IPS-18a (cell line): Measurements from ENCODE around the gene KLF7.

Experiments
- H3K27ac ChIP-seq: one replicate; pipeline ENCODE4 v1.5.1; 2013; ENCODE audit warnings: low read length
- H3K27me3 ChIP-seq: one replicate; pipeline ENCODE4 v1.6.1; 2013; ENCODE audit warnings: mild to moderate bottlenecking, low read length; ENCODE audit not compliant: control insufficient read depth, insufficient read depth
- H3K36me3 ChIP-seq: one replicate; pipeline ENCODE4 v1.6.1; 2013; ENCODE audit warnings: low read depth, low read length; ENCODE audit not compliant: control insufficient read depth
- H3K4me1 ChIP-seq: one replicate; pipeline ENCODE4 v1.6.1; 2013; ENCODE audit warnings: low read depth, low read length; ENCODE audit not compliant: control insufficient read depth
- H3K4me3 ChIP-seq: one replicate; pipeline ENCODE4 v1.5.1; 2013; ENCODE audit warnings: low read length
- H3K9ac ChIP-seq: one replicate; pipeline ENCODE4 v1.6.1; 2013; ENCODE audit warnings: mild to moderate bottlenecking, low read length, moderate library complexity
- H3K9me3 ChIP-seq: one replicate; pipeline ENCODE4 v1.6.1; 2013; ENCODE audit warnings: low read depth, low read length; ENCODE audit not compliant: control insufficient read depth

KLF7 gene

DNA sequence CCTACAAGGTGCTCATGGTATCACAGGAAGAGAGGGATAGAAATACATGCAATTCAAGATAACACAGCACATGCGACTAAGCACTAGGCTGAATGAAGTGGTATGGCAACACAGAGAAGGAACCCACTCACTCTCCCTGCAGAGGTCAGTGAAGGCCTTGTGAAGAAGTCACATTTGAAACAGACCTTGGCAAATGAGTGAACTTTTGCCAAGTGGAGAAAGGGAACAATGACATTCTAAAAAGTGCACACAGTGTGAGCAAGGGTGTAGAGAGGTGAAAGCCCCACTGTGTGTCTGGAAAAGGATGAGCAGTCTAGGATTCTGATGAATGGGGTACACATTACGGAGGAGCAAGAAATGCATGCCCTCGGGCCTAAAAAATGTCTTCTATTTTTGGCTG is 23.3 kb downstream of the KLF7 start:
- no peaks in the 10 kb centered on the region for H3K27me3 ChIP-seq
- no peaks in the 10 kb centered on the region for H3K36me3 ChIP-seq
- no peak overlapping the region for H3K4me3 ChIP-seq
- H3K27ac ChIP-seq: no peak overlapping the region
- H3K9me3 ChIP-seq: no peaks in the 10 kb centered on the region
- H3K9ac ChIP-seq: no peak overlapping the region
- H3K4me1 ChIP-seq: peaks cover 29% of the 10 kb centered on the region

DNA sequence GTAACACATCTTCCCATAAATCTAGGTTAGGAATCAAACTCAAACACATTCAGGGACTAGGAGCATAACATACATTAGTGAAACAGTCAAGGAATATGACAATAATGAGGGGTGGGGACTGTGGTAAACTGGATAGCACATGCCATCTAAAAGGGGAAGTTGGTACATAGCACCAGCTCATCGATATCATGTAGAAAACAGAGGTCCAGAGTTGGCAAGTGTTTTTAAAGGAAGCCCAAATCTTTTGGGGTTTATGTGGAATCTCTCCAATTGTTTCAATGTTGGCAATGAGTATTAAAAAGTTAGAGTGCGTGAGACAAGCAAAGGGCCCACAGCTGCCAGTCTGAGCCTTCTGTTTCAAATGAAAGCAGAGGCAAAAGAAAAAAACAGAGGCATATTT is 24.4 kb downstream of the KLF7 start:
- H3K27ac ChIP-seq: no peak overlapping the region
- H3K9ac ChIP-seq: no peak overlapping the region
- no peaks in the 10 kb centered on the region for H3K27me3 ChIP-seq
- no peaks in the 10 kb centered on the region for H3K36me3 ChIP-seq
- H3K9me3 ChIP-seq: no peaks in the 10 kb centered on the region
- peaks cover 29% of the 10 kb centered on the region for H3K4me1 ChIP-seq
- no peak overlapping the region for H3K4me3 ChIP-seq

DNA sequence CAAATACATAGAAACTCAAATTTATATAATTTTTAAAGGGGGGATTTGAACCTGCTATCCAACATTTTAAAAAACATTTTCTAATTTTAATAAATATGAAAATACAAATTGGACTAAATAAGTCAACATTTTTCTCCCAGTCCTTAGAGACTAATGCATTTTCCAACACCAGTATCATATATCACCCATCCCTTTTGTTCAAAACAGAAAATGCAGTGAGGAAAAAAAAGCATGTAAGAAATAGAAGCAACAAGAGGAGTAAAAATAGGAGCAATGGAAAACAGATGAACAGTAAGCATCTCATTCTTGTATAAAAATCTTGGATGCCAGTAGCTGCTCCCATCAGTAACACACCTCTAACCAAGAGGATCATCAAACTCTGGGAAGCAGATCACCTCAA is 25.5 kb downstream of the KLF7 start:
- Histone ChIP-seq H3K4me3 (no peak overlapping the region), H3K9ac (no peak overlapping the region), H3K4me1 (peaks cover 29% of the 10 kb centered on the region), H3K27me3 (no peaks in the 10 kb centered on the region), H3K9me3 (no peaks in the 10 kb centered on the region), H3K27ac (no peak overlapping the region), H3K36me3 (no peaks in the 10 kb centered on the region)

DNA sequence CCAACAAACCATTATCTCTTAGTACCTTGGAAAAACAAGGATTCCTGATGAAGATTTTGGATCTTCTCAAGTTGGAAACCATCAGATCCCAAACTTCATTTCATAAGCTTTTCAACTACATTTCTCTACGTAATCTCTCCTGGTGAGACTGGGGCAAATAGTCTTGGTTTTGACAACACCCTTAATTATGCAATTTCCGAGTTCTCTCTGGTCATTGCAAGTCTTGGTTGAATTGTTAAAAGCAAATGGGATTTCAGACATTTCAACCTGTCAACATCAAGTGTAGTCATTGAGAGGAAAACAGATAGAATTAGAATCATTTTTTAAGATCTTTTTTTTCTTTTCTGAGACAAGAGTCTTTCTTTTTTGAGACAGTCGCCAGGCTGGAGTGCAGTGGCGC is 26.2 kb downstream of the KLF7 start:
- no peaks in the 10 kb centered on the region for H3K36me3 ChIP-seq
- H3K27me3 ChIP-seq: no peaks in the 10 kb centered on the region
- no peaks in the 10 kb centered on the region for H3K9me3 ChIP-seq
- peaks cover 29% of the 10 kb centered on the region for H3K4me1 ChIP-seq
- H3K4me3 ChIP-seq: no peak overlapping the region
- H3K9ac ChIP-seq: no peak overlapping the region
- no peak overlapping the region for H3K27ac ChIP-seq

DNA sequence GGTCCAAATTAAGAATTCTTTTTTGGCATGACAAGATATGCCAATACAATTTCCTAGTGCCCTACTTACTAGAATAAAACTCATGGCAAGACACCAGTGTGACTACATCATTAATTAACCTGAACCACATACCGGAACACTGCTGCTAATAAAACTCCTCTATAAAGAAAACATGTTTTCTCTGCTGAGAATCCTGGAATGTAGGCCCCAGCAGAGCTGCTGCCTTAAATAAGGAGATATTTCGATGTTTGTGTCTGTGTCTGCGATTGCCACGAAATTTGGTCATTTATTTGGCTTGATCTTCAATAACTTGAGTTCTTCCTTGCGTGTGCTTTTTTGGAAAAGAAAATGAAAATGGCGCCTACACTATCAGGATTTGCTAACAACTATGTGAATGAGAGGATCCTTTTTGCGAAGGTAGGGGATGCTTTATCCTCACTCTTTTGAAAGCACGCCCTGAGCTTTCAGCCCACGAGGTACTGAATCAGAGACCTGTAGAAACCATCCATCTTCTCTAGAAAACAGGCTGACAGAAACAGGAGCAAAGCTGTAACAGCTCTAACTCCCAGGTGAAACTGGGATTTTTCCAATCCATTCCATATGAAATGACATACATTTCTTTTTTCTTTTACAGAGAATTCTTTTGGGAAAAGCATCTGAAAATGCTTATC is 27.0 kb downstream of the KLF7 start:
- no peak overlapping the region for H3K4me3 ChIP-seq
- H3K4me1 ChIP-seq: peaks cover 25% of the 10 kb centered on the region
- H3K36me3 ChIP-seq: no peaks in the 10 kb centered on the region
- H3K27ac ChIP-seq: no peak overlapping the region
- no peaks in the 10 kb centered on the region for H3K9me3 ChIP-seq
- H3K9ac ChIP-seq: no peak overlapping the region
- no peaks in the 10 kb centered on the region for H3K27me3 ChIP-seq

DNA sequence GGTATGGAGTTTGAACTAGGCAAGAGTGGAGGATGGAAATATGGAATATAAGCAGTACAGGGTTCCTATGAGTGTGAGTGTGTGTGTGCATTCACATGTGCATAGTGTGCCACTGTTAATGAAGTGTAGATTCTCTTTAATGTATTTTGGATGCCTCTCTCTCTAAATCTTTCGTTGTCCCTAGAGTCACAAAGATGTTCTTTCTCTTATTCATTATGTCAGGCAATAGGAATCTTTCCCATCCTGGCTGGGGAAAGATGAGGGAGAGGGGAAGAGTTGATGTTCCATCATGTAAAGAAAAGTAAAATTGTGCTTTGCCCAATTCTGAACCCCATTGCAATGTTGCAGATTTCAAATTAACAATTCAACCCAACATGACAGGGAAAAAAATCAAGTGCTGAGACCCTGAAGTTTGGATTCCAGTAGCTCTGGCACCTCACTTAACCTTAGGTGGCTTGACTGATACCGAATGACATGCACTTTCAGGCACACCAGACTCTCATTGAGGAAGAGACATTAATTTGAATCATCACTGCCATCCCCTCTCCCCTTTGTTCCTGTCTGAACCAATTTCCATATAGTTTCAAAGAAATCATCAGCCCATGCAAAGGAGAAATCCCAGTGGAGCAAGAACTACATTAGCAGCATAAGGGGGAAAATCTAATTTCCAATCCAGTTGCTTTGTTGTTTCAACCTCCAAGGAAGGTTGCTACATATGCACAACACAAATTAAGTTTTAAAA is 28.0 kb downstream of the KLF7 start:
- no peak overlapping the region for H3K27ac ChIP-seq

DNA sequence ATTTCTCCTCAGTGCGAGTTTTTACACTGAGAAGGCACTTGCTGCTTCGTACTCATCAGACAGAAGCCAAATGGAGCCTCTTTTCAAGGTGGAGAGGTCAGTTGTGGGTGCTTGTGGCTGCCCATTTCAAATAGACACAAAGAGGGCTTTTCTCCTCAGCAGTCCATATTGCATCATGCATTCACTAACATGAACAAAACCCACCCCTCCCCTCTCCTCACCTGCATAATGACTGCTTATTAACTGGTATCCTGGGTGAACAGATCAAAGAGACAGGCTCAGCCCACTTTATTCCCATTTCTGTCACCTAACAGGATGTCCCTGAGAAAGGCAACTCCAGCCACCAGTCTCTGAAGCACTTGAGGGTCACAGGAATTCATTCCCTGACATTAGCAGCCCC is 28.9 kb downstream of the KLF7 start:
- H3K27ac ChIP-seq: no peak overlapping the region
- peaks cover 26% of the 10 kb centered on the region for H3K4me1 ChIP-seq

More for the DNA sequence above, 28.0 kb downstream of the KLF7 start:
- Histone ChIP-seq H3K4me1 (peaks cover 25% of the 10 kb centered on the region), H3K4me3 (no peak overlapping the region), H3K27me3 (no peaks in the 10 kb centered on the region), H3K36me3 (no peaks in the 10 kb centered on the region), H3K9ac (no peak overlapping the region), H3K9me3 (no peaks in the 10 kb centered on the region)

DNA sequence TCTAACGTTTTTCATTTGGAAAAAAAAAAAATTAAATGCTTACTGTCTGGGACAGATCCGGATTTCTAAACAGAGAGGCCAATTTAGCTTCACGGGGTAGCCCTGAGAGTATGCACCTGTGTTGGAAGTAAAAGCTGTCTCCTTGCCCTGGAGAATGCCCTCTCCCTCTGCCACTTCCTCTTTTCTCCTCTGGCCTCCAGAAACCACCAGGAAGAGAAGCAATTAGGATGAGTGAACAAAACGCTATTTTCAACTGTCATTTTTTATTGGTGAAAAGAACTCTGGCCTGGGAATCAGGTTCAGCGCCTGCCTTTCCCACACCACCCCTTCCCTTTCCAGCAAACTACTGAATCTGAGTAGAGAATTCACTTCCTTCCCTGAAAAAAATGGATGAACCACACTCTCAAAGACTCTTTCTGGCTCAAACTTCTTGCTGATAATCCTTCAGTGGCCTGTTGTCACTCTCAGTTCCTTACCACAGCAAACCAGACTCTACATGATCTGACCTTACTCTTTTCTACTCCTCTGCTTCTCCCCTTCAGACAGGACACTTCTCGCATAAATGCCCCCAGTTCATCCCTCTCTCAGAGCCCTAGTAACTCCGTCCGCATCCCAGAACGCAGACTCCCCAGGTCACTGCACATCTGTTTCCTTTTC is 29.8 kb downstream of the KLF7 start:
- H3K27ac ChIP-seq: no peak overlapping the region
- H3K36me3 ChIP-seq: no peaks in the 10 kb centered on the region
- H3K27me3 ChIP-seq: no peaks in the 10 kb centered on the region
- H3K4me1 ChIP-seq: peaks cover 26% of the 10 kb centered on the region
- H3K9ac ChIP-seq: no peak overlapping the region
- H3K4me3 ChIP-seq: no peak overlapping the region
- no peaks in the 10 kb centered on the region for H3K9me3 ChIP-seq

More for the DNA sequence above, 28.9 kb downstream of the KLF7 start:
- Histone ChIP-seq H3K9ac (no peak overlapping the region), H3K4me3 (no peak overlapping the region), H3K36me3 (no peaks in the 10 kb centered on the region), H3K27me3 (no peaks in the 10 kb centered on the region), H3K9me3 (no peaks in the 10 kb centered on the region)

DNA sequence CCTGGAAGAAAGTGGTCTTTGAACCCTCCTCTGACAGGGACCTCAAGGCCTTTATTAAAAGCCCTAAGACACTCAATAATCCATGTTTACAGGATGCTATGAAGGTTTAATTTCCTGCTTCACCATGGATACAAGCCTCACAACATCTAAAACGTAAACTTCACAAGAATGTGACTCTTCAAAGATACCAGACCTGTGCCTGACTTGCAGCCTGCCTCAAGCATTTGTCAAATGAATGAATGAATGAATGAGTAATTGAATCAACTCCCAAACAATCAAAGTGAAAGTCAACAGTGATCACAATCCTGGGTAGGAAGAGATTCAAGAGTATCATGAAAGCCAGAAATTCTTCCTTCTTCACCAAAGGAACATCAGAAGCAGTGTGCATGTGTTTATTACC is 30.4 kb downstream of the KLF7 start:
- no peak overlapping the region for H3K9ac ChIP-seq
- no peaks in the 10 kb centered on the region for H3K9me3 ChIP-seq
- H3K27me3 ChIP-seq: no peaks in the 10 kb centered on the region
- no peaks in the 10 kb centered on the region for H3K36me3 ChIP-seq
- H3K4me3 ChIP-seq: no peak overlapping the region
- peaks cover 21% of the 10 kb centered on the region for H3K4me1 ChIP-seq
- H3K27ac ChIP-seq: no peak overlapping the region

DNA sequence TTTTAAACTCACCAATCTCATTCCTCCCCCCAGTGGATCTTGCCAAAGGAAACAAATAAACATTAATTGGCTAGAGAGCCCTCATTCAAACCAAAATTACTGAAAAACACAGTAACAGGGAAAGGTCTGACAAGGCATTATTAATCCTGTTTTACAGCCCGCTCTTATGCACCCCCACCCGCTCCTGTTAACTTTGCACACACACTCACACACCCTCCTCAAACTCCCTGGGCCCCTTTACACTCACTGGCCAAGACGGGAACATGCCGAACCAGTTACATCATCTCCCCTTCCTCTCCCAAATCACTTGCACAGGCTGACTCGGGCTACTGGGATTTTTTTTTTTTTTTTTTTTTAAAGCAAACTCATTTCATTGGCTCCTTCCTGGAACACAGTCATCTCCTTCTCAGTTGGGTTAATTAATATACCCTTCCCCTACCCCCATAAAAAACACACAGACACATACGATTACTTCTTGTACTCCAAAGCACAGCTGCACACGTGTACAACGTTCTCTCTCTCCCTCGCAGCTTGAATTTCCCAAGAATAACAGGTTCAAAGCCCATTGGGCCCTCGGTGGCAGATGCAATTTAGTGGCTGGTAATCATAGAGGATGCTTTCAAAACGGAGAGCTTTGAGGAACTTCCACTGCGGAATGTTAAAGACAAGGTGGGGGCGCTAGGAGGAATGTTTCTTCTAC is 31.8 kb downstream of the KLF7 start:
- H3K36me3 ChIP-seq: no peaks in the 10 kb centered on the region
- peaks cover 20% of the 10 kb centered on the region for H3K4me1 ChIP-seq
- no peaks in the 10 kb centered on the region for H3K27me3 ChIP-seq
- no peak overlapping the region for H3K9ac ChIP-seq
- peak overlapping the region; percentile 17 for H3K4me3 ChIP-seq
- no peak overlapping the region for H3K27ac ChIP-seq
- no peaks in the 10 kb centered on the region for H3K9me3 ChIP-seq

DNA sequence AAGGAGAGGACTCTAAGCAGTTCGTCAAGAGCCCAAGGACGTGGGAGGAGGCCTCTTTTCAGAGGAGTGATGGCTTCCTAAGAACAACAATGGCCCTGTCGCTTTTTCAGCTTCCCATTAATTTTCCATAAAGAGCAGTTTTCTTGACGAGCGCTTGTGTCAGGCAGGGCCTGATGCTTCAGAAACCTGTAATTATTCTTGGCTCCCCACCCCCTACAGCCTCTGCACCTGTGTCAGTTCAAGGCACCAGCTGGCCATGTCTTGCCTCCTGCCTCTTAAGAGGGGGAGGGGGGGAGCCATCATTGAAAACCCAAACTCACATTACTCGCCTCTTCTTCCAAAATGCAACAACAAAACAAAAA is 32.3 kb downstream of the KLF7 start:
- Histone ChIP-seq H3K9me3 (no peaks in the 10 kb centered on the region), H3K4me3 (peak overlapping the region; percentile 17), H3K4me1 (peaks cover 20% of the 10 kb centered on the region), H3K9ac (no peak overlapping the region), H3K36me3 (no peaks in the 10 kb centered on the region), H3K27me3 (no peaks in the 10 kb centered on the region), H3K27ac (no peak overlapping the region)
